Rectal smooth muscle tissue (tissue), 1 donor: Measurements from ENCODE around the gene TACC3.
"Not testable (repeated sequence)": the region's sequence is repeated elsewhere in the genome, so short reads cannot be mapped to it uniquely, and the experiment has no call there.

ENCODE experiments used
- H3K27ac ChIP-seq: one replicate; pipeline ENCODE4 v1.7.0; 2013; ENCODE audit warnings: low read depth, low read length, inconsistent platforms
- H3K27me3 ChIP-seq: one replicate; pipeline ENCODE4 v1.7.0; 2013; ENCODE audit warnings: low read length; ENCODE audit not compliant: control insufficient read depth, insufficient read depth
- H3K36me3 ChIP-seq: one replicate; pipeline ENCODE4 v1.7.0; 2013; ENCODE audit warnings: low read length; ENCODE audit not compliant: control insufficient read depth, insufficient read depth
- H3K4me1 ChIP-seq: one replicate; pipeline ENCODE4 v1.7.0; 2013; ENCODE audit warnings: low read length; ENCODE audit not compliant: control insufficient read depth, insufficient read depth
- H3K4me3 ChIP-seq: one replicate; pipeline ENCODE4 v1.7.0; 2013; ENCODE audit warnings: low read length
- H3K9ac ChIP-seq: one replicate; pipeline ENCODE4 v1.7.0; 2013; ENCODE audit warnings: low read length

TACC3 gene

DNA sequence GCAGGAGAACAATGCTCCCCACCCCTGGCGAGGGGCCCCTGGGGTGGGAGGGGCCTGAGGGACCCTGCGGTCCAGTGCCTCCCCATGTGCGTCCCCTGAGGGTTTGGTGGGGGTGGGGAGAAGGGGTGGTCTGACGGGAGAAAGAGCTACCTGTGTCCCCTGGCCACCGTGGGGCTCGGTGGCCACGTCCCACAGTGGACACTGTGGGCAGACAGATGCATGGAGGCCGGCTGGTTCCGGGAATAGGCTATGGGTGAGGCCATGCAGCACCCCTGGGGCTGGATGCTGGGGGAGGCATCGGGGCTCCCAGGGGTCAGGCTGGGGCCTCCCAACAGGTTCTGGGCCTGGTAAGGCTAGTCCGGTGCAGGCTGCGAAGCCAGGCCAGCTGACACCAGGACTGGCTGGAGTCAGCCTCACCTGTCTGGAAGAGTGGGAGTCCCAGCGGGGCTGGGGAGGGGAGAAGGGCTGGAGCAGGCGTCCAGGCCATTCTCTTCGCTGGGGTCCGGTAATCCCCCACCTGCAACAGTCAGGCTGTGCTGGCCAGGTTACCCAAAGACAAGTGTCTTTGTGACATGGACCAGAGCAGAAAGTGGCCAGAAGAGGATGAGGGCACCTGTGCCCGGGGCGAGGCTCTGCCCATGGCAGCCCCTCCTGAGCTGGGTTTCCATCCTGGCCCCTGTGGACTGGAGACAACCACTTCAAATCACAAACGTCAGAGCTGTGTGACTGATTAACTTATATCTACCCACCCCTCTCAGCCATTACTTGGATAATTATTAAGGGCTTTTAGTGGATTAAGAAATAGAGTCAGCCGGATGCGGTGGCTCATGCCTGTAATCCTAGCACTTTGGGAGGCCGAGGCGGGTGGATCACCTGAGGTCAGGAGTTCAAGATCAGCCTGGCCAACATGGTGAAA lies 35.8 kb upstream of the TACC3 start:
- H3K4me3 ChIP-seq, result peak overlapping the region; percentile 58
- no peak overlapping the region for H3K9ac ChIP-seq
- H3K36me3 ChIP-seq, result no peaks in the 10 kb centered on the region
- H3K27me3 ChIP-seq, result no peaks in the 10 kb centered on the region
- no peak overlapping the region for H3K27ac ChIP-seq
- H3K4me1 ChIP-seq, result no peaks in the 10 kb centered on the region

- no peaks in the 10 kb centered on the region for H3K4me1 ChIP-seq
- no peak overlapping the region for H3K27ac ChIP-seq
- H3K36me3 ChIP-seq, result no peaks in the 10 kb centered on the region
- no peaks in the 10 kb centered on the region for H3K27me3 ChIP-seq
- no peak overlapping the region for H3K9ac ChIP-seq
- no peak overlapping the region for H3K4me3 ChIP-seq
These were observed 34.8 kb upstream of the TACC3 start for GRCh38 chr4:1686440-1687036.

DNA sequence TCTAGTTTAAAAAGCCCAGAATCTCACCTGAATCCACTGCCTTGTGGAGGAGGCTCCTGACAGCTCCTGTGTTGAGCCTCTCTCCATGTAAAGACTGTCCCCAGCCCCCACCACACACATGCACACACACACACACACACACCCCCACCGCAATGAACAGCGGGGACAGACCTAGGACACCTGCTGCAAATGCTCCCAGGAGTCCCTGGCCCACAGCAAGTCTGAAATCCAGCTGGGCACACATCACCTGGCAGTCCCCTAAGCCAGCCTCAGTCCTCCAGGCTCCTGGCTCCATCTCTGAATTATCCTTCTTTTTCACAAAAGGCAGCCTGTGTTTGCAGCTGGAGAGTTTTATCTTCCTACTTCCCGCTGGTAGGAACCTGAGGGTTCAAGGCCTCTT lies 30.6 kb upstream of the TACC3 start:
- no peaks in the 10 kb centered on the region for H3K27me3 ChIP-seq
- no peak overlapping the region for H3K27ac ChIP-seq
- no peak overlapping the region for H3K9ac ChIP-seq
- H3K4me3 ChIP-seq, result no peak overlapping the region
- H3K4me1 ChIP-seq, result no peaks in the 10 kb centered on the region
- peaks cover 5% of the 10 kb centered on the region for H3K36me3 ChIP-seq

- no peaks in the 10 kb centered on the region for H3K27me3 ChIP-seq
- H3K4me3 ChIP-seq, result no peak overlapping the region
- H3K27ac ChIP-seq, result no peak overlapping the region
- H3K36me3 ChIP-seq, result peaks cover 5% of the 10 kb centered on the region
- H3K4me1 ChIP-seq, result no peaks in the 10 kb centered on the region
- H3K9ac ChIP-seq, result no peak overlapping the region
These were observed 29.5 kb upstream of the TACC3 start for GRCh38 chr4:1691737-1692373.

DNA sequence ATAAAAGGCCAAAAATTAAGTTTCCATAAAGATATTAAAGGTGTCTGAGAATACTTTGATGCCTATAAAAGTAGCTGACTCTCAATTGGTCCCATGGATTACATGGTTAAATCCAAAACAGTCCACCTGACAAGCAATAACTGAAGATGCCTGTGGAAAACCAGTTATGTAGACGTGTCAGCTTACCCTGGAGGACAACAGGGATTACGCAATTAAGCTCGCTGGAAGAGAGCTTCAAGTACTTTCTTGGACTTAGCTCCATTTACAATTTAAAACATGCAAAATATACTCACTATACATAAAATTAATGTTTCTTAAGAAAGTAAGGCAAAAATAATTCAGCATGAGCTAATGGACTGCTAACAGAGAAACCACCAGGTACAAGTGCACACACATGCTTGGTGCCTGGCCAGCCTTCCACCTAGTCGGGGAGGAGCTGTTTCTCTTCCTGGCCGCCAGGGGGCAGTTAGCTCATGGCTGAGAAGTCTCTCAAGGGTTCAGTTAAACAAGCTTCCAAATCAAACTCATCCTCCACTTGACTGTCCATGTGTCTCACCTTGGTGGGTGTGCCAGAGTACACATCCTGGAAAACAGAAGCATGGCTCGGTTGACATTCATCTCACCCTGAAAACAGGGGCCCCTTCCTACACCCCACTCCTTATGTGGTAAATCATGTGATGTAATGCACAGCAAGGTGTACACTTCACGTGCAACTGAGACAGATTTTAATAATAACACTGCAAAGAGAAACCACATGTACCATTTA lies 28.0 kb upstream of the TACC3 start:
- H3K27ac ChIP-seq, result no peak overlapping the region
- no peaks in the 10 kb centered on the region for H3K4me1 ChIP-seq
- peaks cover 5% of the 10 kb centered on the region for H3K36me3 ChIP-seq
- H3K27me3 ChIP-seq, result no peaks in the 10 kb centered on the region
- H3K4me3 ChIP-seq, result no peak overlapping the region
- H3K9ac ChIP-seq, result no peak overlapping the region

GRCh38 chr4:1695913-1696312 lies 25.4 kb upstream of the TACC3 start:
- H3K4me3 ChIP-seq, result no peak overlapping the region
- peaks cover 7% of the 10 kb centered on the region for H3K36me3 ChIP-seq
- H3K4me1 ChIP-seq, result no peaks in the 10 kb centered on the region
- no peak overlapping the region for H3K27ac ChIP-seq
- H3K27me3 ChIP-seq, result no peaks in the 10 kb centered on the region
- no peak overlapping the region for H3K9ac ChIP-seq

DNA sequence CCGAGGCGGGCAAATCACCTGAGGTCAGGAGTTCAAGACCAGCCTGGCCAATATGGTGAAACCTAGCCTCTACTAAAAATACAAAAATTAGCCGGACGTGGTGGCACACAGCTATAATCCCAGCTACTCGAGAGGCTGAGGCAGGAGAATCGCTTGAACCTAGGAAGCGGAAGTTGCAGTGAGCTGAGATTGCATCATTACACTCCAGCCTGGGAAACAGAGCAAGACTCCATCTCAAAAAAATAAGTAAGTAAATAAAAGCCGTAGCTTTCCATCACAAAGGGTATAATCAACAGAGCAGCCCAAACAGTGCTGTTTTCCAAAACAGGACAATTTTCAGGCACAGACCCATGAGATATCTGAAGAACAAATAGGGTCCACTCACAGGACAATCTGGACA lies 19.6 kb upstream of the TACC3 start:
- not testable (repeated sequence) for H3K27ac ChIP-seq, H3K36me3 ChIP-seq, H3K9ac ChIP-seq, H3K4me3 ChIP-seq, H3K4me1 ChIP-seq, H3K27me3 ChIP-seq

DNA sequence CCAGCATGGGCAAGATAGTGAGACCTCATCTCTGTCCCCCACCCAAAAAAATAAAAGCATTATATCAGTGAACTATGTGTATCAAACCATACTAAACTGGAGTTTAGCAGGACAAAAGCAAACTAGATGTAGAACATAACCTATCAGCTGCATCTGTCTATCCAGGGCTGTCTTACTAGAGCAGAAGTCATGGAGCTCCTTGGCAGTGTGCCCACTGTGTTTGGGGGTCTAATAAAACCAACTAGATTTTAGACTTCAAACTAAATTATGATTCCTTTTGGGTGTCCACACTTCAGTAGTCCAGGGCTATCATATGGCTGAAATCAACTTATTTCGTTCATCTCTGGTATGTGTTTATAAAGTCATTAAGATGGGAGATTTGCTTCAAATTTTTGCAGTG lies 17.5 kb upstream of the TACC3 start:
- H3K9ac ChIP-seq, result no peak overlapping the region
- no peaks in the 10 kb centered on the region for H3K36me3 ChIP-seq
- no peak overlapping the region for H3K27ac ChIP-seq
- H3K4me3 ChIP-seq, result no peak overlapping the region
- H3K27me3 ChIP-seq, result no peaks in the 10 kb centered on the region
- no peaks in the 10 kb centered on the region for H3K4me1 ChIP-seq

DNA sequence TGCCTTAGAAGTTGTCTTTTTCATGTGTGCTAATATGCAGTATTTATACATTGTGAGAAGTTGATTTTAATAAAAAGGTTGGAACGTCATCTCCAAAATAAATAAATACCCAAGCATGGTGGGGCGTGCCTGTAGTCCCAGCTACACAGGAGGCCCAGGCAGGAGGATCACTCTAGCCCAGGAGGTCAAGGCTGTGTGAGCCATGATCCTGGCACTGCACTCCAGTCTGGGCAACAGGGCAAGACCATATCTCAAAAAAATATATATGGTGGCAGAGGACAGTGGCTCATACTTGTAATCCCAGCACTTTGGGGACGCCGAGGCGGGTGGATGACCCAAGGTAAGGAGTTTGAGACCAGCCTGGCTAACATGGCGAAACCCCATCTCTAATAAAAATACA lies 15.6 kb upstream of the TACC3 start:
- Histone ChIP-seq H3K4me1 (no peaks in the 10 kb centered on the region), H3K36me3 (peaks cover 2% of the 10 kb centered on the region), H3K27me3 (no peaks in the 10 kb centered on the region), H3K27ac (no peak overlapping the region), H3K9ac (no peak overlapping the region), H3K4me3 (no peak overlapping the region)

GRCh38 chr4:1706358-1706757 lies 15.0 kb upstream of the TACC3 start:
- Histone ChIP-seq H3K36me3 (peaks cover 2% of the 10 kb centered on the region), H3K4me1 (peaks cover 6% of the 10 kb centered on the region), H3K4me3 (no peak overlapping the region), H3K9ac (no peak overlapping the region), H3K27ac (no peak overlapping the region), H3K27me3 (no peaks in the 10 kb centered on the region)

DNA sequence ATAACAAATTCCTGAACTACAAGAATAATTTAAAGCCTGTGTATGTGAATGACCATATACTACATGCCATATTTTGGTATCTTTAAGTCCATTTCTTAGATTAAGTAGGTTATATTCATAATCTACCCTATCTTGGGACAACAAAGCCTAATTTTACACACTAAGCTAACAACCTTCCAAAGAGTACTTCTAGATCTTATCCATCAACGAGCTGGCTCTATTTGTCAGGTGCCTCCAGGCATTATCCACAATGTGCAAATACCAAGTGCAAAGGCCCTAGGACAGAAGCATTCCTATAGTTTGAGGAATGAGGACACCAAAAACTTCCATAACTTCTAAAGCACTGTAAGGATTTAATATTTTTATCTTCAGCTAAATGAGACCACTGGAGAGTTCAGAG lies 12.7 kb upstream of the TACC3 start:
- Histone ChIP-seq H3K27me3 (no peaks in the 10 kb centered on the region), H3K27ac (no peak overlapping the region), H3K4me1 (peaks cover 6% of the 10 kb centered on the region), H3K9ac (no peak overlapping the region), H3K4me3 (no peak overlapping the region), H3K36me3 (peaks cover 2% of the 10 kb centered on the region)

DNA sequence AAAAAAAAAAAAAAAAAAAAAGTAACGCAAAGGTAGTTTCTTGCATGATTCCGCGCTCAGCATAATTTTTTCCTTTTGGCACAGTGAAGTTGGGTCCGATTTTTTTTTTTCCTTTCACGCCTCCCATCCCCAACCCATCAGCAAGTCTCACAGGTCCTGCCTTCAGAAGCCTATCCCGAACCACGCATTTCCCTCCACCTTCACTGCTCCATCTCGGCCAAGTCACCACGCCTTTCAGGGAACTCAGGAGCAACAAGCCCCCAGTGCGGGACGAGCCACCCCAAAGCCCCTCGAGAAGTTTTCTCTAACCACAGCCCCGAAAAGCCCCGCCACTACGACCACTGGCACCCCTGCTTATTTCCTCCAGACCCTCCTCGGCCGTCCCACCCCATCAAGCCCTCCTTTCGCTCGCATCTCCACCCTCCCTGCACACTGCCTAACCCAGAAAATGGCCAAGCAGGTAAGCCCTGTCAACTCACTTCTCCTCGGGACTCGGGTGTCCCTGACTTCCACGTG lies 10.2 kb upstream of the TACC3 start:
- H3K4me3 ChIP-seq, result peak overlapping the region; percentile 94
- no peaks in the 10 kb centered on the region for H3K27me3 ChIP-seq
- peaks cover 6% of the 10 kb centered on the region for H3K4me1 ChIP-seq
- H3K36me3 ChIP-seq, result peaks cover 2% of the 10 kb centered on the region
- peak overlapping the region; percentile 97 for H3K27ac ChIP-seq
- H3K9ac ChIP-seq, result peak overlapping the region; percentile 95
